Measurements from ENCODE around the gene MRPL48. TPM values are rescaled to one million over a fixed set of nuclear protein-coding genes. Genes with fewer than 3 reads are reported as not detected.

The MRPL48 gene
- total RNA-seq, 1 donor from 2014 or later = 51.4 TPM

DNA sequence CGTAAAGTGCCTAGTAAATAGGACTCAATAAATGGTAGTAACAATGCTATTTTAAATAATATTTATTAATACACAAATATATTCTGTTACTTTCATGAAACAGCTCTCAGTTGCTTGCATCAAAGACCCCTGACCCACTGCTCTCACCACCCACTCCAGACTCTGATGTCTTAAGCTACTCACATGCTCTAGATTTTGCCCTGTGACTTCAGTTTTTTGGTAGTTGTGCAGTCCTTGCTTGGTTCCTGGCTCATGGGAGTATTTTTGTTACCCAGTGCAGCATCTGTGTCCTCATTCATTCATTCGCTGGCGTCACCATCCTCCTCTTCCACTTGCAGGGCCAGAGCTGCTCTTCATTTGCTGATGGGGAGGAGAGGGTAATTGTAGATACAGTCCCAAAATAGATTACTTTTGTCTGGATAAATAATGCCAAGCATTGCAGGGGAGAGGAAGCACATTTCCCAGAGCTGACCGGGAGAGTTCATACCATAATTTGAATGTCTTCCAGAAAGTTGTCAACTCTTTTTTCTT lies 12.7 kb downstream of the MRPL48 start:
- H3K36me3 Mint-ChIP-seq (ENCODE audit: low read depth) = peaks cover 2% of the 10 kb centered on the region
- H3K9me3 Mint-ChIP-seq = no peaks in the 10 kb centered on the region
- DNase-seq (ENCODE audit: low read depth, low spot score) = no peak
- no peak overlapping the region for H3K4me3 Mint-ChIP-seq
- H3K27me3 Mint-ChIP-seq (ENCODE audit: low read depth) = no peaks in the 10 kb centered on the region
- H3K4me1 Mint-ChIP-seq = no peaks in the 10 kb centered on the region
- peak overlapping the region; percentile 46 for H3K27ac Mint-ChIP-seq (ENCODE audit: unreplicated experiment)
- TF ChIP-seq, protein P1, sequence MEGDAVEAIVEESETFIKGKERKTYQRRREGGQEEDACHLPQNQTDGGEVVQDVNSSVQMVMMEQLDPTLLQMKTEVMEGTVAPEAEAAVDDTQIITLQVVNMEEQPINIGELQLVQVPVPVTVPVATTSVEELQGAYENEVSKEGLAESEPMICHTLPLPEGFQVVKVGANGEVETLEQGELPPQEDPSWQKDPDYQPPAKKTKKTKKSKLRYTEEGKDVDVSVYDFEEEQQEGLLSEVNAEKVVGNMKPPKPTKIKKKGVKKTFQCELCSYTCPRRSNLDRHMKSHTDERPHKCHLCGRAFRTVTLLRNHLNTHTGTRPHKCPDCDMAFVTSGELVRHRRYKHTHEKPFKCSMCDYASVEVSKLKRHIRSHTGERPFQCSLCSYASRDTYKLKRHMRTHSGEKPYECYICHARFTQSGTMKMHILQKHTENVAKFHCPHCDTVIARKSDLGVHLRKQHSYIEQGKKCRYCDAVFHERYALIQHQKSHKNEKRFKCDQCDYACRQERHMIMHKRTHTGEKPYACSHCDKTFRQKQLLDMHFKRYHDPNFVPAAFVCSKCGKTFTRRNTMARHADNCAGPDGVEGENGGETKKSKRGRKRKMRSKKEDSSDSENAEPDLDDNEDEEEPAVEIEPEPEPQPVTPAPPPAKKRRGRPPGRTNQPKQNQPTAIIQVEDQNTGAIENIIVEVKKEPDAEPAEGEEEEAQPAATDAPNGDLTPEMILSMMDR (conservative IDR thresholded peaks at IDR 0.05) = no peak

DNA sequence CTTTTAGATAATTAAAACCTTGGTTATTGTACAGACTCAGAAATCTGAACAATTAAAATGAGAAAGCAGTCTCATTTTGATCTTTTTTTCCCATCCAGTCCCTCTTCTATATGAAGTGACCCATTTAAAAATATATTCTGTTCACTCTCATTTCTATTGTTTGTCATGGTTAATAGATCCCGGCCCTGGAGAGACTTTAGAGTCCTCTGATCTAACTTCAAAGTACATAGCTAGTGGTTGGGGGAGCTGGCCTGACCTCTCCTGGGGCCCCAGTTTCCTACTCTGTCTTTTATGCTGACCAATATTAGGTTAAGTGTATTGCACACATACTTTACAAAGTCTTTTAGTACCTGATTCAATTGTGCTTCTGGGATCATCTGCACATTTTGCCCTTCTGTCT lies 13.5 kb downstream of the MRPL48 start:
- Mint-ChIP-seq H3K27me3 (ENCODE audit: low read depth) (no peaks in the 10 kb centered on the region), H3K4me1 (no peaks in the 10 kb centered on the region), H3K36me3 (ENCODE audit: low read depth) (peaks cover 2% of the 10 kb centered on the region), H3K27ac (ENCODE audit: unreplicated experiment) (no peak overlapping the region), H3K9me3 (no peaks in the 10 kb centered on the region), H3K4me3 (no peak overlapping the region)
- TF ChIP-seq, protein P1 (conservative IDR thresholded peaks at IDR 0.05) = no peak
- no peak for DNase-seq (ENCODE audit: low read depth, low spot score)

DNA sequence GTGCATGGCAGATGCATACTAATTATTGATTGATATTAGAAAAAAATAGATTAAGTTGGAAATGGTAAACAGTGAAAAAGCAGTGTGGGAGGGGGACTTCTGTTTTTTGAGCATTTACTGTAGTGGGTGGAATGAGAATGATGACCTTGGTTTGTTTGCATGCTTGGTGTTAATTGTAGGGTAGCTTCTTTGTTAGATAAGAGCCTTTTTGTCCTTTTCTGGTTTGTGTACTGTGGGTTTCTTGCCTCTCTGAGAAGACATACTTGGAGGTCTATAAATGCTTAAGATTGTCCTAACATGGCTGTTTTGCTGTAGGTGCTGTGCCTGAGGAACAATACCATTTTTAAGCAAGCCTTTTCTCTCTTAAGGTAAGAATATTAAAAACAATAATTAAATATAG lies 17.0 kb downstream of the MRPL48 start:
- H3K4me1 Mint-ChIP-seq = no peaks in the 10 kb centered on the region
- H3K36me3 Mint-ChIP-seq (ENCODE audit: low read depth) = peaks cover 10% of the 10 kb centered on the region
- DNase-seq (ENCODE audit: low read depth, low spot score) = no peak
- H3K4me3 Mint-ChIP-seq = no peak overlapping the region
- TF ChIP-seq, protein P1 (conservative IDR thresholded peaks at IDR 0.05) = no peak
- no peaks in the 10 kb centered on the region for H3K9me3 Mint-ChIP-seq
- H3K27me3 Mint-ChIP-seq (ENCODE audit: low read depth) = no peaks in the 10 kb centered on the region
- no peak overlapping the region for H3K27ac Mint-ChIP-seq (ENCODE audit: unreplicated experiment)

DNA sequence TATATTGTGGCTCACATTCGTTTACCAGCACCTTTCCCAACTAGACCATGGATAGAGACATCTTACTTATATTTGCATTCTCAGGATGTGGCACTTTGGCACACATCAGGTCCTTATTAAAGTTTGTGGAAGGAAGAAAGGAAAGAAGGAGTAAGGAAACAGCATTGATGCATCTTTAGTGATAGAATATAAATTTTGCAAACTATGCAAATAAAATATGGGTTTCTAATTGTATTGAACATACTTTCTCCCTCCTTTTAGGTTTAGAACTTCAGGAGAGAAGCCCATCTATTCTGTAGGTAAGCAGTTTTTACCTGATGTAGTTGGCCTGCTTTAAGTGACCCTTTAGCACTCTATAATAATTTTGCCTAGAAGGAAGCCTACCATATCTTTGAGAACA lies 20.4 kb downstream of the MRPL48 start:
- TF ChIP-seq, protein P1 (conservative IDR thresholded peaks at IDR 0.05) = no peak
- Mint-ChIP-seq H3K4me3 (no peak overlapping the region), H3K9me3 (no peaks in the 10 kb centered on the region), H3K4me1 (no peaks in the 10 kb centered on the region), H3K36me3 (ENCODE audit: low read depth) (peaks cover 10% of the 10 kb centered on the region), H3K27ac (ENCODE audit: unreplicated experiment) (no peak overlapping the region), H3K27me3 (ENCODE audit: low read depth) (no peaks in the 10 kb centered on the region)
- no peak for DNase-seq (ENCODE audit: low read depth, low spot score)

DNA sequence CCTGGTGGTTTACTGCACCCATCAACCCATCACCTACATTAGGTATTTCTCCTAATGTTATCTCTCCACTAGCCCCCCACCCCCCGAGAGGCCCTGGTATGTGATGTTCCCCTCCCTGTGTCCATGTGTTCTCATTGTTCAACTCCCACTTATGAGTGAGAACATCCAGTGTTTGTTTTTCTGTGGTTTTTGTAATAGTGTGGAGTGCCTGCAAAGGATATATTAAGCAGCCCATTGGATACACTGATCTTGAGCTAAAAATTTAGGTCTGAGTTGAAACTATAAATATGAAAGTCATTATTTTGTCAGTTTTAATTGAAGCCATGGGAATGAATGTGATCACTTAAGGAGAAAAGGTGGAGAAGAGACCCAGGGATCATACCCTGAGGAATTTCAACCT lies 23.0 kb downstream of the MRPL48 start:
- Mint-ChIP-seq H3K4me3 (no peak overlapping the region), H3K36me3 (ENCODE audit: low read depth) (peaks cover 8% of the 10 kb centered on the region), H3K27ac (ENCODE audit: unreplicated experiment) (no peak overlapping the region), H3K9me3 (no peaks in the 10 kb centered on the region), H3K27me3 (ENCODE audit: low read depth) (no peaks in the 10 kb centered on the region), H3K4me1 (no peaks in the 10 kb centered on the region)
- TF ChIP-seq, protein P1 (conservative IDR thresholded peaks at IDR 0.05) = no peak
- no peak for DNase-seq (ENCODE audit: low read depth, low spot score)

Measured in neural crest cell (in vitro differentiated cells).